HK-2 (cell line): ENCODE measurements around the gene CLIP2.
"Not testable (repeated sequence)": the region's sequence is repeated elsewhere in the genome, so short reads cannot be mapped to it uniquely, and the experiment has no call there.

Experiments used
- DNase-seq: peaks from one replicate; pipeline ENCODE4 v3.0.0-alpha.2; 2018; ENCODE audit not compliant: unreplicated experiment

Gene CLIP2

DNA sequence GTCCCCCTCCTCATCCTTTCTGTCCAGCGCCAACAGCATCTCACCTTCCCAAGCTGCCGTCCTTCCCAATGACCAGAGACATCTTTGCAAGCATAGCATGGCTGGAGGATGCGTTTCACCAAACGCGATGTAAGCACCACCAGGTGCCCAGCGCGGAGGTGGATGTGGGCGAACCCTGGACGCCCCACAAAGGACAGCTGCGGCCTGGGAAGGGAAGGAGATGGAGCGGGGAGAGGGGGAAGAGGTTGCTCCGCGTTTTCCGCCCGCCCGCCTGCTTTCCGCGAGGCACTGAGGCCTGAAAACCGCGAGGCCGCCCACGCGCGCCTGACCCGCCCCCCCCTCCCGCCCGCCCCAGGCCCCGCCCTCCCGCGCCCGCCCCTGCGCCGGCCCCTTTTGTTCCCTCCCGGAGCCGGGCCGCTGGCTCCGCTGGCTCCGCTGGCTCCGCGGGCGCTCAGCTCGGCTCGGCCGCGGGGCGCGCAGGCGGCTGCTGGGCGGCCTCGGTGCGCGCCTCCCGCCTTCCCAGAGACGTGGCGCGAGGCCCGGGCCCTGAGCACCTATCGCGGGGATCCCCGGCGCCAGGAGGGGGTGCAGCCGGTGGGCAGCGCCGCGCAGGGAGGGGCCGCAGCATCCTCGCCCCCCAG is at the start of gene CLIP2:
TSS of gene CLIP2 (plus strand) at position 390 of the 641 bp plus-strand sequence. CDS start 28,140 bp downstream, outside the sequence.
- DNase-seq = peak; percentile 86

DNA sequence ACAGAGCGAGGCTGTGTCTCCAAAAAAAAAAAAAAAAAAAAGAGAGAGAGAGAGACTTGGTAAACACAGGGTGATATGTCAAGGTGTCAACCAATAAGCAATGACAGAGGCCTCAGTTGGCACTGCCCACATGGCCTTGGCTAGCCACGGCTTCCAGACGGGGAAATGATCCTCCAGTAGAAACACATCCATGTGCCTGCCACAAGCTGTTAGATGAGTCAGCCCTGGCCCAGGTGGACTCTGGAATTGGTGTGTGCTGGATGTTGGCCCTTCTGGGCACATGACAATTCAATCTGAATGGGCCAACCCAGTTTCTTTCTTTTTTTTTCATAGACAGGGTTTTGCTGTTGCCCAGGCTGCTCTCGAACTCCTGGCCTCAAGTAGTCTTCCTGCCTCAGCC is 48.7 kb upstream of the CLIP2 start:
- DNase-seq = no peak

DNA sequence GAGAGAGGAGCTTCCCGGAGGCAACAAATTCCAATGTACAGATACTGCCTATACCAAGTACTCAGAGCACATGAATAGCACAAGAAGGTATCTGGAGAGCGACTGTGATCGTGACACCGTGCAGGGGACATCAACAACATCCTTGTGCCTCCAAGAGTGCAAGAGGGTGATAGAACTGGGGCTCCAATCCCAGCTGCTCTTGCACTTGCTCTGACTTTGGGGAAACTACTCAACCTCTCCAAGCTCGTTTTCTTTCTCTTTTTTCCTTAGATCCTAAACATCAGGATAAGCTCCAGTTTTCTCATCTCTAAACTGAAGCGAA is 47.1 kb upstream of the CLIP2 start:
- no peak for DNase-seq

DNA sequence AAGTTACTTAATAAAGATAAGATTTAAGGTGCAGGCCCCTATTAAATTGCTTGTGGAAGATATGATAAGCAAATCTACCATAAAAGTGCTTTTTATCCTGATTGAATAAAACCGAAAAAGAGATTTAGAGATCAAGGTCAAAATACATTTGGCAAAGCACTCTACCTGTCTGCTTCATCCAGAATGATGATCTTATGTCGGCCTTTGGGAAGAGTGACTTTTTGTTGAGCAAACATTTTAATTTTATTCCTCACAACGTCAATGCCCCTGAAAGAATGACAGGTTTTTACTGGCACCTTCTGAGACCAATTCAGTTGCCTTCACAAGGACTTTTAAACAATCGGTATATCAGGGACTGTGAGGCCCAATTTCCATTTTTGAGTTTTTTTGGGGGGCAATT is 42.7 kb upstream of the CLIP2 start:
- no peak for DNase-seq

DNA sequence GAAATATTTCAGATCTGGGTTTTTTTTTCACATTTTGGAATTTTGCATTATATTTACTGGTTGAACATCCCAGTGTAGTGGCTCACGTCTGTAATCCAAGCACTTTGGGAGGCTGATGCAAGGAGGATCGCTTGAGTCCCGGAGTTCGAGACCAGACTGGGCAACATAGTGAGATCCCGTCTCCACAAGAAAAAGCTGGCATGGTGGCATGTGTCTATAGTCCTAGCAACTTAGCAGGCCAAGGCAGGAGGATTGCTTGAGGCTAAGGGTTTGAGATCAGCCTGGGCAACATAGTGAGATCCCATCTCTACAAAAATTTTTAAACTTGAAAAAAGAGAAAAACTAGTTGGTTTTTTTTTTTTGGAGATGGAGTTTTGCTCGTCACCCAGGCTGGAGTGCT is 41.1 kb upstream of the CLIP2 start:
- no peak for DNase-seq

DNA sequence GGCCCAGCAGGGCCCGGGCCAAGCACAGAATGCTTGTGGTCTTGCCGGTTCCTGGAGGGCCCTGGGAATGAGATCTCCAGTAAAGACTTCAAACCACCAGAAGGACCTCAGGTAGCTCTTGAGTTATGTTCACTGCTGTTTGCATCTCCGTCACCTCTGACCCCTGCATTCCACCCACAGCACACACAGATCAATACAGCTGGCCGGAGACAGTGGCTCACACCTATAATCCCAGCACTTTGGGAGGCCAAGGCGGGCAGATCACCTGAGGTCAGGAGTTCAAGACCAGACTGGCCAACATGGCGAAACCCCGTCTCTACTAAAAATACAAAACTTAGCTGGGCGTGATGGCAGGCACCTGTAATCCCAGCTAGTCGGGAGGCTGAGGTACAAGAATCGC is 40.1 kb upstream of the CLIP2 start:
- not testable (repeated sequence) for DNase-seq

DNA sequence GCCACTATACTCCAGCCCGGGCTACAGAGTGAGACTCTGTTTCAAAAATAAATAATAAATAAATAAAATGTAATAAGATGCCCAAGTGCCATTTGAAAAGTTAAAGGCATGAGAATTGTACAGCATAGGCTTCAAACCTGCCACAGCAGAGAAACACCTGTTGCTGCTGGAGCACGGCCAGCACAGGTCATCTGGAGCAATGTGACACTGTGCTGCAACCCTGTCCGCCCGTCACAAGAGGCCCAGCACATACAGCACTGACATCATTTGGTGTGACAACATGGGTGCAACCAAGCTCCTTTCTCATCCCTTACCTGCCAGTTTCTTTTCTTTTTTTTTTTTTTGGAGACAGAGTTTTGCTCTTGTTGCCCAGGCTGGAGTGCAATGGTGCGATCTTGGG is 36.3 kb upstream of the CLIP2 start:
- DNase-seq = no peak

DNA sequence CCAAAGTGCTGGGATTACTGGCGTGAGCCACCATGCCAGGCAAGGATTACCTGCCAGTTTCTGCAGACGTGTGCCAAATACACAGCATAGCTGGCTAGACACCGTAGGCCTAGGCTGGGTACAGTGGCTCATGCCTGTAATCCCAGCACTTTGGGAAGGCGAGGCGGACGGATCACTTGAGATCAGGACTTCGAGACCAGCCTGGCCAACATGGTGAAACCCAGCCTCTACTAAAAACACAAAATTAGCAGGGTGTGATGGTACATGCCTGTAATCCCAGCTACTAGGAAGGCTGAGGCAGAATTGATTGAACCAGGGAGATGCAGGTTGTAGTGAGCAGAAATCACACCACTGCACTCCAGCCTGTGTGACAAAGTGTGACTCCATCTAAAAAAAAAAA is 35.9 kb upstream of the CLIP2 start:
- DNase-seq = no peak

DNA sequence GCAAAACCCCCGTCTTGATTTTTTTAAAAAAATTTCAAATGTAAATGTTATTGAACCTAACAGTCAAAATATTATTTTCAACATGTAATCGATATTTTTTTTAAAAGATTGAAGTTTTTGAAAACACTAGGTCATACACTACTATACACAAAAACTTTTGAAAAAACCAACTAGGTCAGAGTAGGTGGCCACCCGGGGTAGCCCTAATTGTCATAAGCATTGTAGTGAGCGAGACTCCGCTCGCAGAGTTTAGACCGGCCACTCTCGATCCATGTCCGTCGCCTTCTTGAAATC is 35.4 kb upstream of the CLIP2 start:
- DNase-seq = no peak

DNA sequence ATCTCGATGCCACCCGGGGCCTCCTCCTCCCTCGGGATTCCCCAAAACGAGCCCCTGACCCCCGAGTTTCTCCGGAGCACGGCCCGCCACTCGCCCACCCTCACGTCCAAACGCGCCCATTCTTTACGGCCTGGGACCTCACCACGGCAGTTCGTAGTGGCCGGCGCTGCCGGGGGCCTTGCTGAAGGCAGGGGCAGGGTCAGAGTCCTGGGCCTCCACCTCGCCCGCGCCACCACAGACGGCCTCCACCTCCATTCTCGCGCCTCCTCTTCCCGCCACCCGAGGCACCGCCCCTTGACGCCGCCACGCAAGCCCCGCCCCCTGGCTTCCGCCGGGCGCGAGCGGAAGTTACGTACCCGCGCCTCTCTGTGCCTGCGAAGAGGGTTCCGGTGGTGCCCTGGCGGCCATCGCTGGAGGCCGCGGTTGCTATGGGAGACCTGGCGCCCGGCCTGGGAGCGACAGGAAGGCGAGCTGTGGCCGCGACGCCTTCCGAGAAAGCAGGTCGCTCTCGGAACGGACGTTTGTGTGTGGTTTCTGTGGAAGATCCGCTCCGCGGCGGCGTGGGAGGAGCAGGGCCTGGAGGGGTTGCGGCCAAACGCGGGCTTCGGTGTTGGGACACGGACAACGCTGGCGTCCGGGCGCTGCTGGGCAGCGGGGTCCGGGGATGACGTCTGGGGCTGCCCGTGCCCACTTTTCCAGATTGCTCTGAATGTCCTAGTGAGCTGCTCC is 34.9 kb upstream of the CLIP2 start, which contains the start of gene RFC2:
TSS of gene RFC2 (minus strand) at position 271 of the 729 bp plus-strand sequence. CDS start at position 255, 16 bp downstream.
- DNase-seq = peak; percentile 98

DNA sequence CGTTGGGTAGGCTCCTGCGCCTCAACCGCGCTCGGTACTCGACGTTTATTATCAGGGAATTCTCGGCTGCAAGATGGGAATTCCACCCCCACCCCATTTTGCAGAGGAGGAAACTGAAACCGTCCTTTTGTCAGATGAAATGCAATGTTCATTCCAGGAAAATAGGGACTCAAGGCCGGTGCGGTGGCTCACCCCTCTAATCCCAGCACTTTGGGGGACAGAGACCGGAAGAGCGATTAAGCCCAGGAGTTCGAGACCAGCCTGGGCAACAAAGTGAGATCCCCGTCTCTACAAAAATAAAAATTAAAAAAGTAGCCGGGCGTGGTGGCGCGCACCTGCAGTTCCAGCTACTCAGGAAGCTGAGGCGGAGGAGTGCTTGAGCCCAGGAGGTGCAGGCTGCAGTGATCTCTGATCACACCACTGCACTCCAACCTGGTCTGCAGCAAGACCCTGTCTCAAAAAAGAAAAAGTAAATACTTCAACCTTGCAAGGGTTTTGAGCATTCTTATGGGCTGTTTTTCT is 34.3 kb upstream of the CLIP2 start:
- DNase-seq = no peak

DNA sequence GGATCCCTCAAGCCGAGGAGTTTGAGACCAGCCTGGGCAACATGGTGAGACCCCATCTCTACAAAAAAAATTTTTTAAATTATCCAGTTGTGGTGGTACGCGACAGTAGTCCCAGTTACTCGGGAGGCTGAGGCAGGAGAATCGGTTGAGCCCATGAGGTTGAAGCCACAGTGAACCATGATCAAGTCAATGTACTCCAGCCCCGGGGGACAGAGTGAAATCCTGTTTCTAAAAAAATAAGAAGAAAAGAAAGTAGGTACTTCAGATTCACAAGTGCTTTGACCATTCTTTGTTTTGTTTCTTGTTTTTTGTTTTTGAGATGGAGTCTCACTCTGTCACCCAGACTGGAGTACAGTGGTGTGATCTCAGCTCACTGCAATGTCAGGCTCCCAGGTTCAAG is 33.7 kb upstream of the CLIP2 start:
- DNase-seq = not testable (repeated sequence)

DNA sequence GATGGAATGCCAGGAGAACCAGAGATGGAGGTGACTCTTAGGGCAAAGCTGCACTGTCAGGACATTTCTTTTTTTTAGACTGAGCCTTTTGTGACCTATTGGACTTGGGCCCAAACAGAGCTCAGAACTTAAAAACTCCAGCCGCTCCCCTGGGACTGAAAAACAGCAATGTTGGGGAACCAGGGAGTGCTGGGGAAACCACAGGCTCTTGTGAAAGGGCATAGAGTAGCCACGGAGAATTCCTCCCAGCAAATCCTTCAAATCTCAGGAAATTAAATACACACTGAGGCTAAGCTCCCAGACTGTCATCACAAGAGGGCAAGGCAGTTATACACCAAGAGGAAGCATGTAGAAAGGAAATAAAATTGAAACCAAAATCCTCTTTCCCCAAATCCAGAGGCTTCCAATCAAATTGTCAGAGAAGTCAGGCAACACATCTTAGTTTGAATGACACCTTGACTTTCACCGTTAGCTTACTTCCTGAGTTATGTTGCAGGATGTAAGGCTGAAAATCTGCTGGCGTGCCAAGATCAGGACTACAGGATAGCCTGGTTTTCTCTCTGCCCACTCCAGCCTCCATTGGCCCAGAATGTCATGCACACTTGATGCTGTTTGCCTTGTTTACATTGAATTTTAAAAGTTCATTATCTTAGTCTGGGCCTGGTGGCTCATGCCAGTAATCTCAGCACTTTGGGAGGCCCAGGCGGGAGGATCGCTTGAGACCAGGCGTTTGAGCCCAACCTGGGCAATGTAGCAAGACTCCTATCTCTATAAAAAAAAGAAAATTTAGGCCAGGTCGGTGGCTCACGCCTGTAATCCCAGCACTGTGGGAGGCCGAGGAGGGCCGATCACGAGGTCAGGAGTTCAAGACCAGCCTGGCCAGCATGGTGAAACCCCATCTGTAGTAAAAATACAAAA is 32.5 kb upstream of the CLIP2 start:
- no peak for DNase-seq

DNA sequence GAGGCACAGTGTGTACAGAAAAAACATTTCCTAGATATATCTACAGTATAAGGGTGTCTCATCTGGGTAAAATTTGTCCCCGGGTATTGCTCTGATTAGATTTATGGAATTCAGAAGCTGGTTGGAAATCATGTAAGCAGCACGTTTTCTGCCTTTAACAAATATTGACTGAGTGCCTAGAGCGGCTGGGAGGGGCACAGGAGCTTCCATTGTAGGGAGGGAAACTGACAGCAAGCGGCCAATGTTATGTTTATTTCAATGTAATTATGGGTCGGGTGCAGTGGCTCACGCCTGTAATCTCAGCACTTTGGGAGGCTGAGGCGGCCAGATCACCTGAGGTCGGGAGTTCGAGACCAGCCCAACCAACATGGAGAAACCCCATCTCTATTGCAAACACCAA is 30.6 kb upstream of the CLIP2 start:
- DNase-seq = no peak

DNA sequence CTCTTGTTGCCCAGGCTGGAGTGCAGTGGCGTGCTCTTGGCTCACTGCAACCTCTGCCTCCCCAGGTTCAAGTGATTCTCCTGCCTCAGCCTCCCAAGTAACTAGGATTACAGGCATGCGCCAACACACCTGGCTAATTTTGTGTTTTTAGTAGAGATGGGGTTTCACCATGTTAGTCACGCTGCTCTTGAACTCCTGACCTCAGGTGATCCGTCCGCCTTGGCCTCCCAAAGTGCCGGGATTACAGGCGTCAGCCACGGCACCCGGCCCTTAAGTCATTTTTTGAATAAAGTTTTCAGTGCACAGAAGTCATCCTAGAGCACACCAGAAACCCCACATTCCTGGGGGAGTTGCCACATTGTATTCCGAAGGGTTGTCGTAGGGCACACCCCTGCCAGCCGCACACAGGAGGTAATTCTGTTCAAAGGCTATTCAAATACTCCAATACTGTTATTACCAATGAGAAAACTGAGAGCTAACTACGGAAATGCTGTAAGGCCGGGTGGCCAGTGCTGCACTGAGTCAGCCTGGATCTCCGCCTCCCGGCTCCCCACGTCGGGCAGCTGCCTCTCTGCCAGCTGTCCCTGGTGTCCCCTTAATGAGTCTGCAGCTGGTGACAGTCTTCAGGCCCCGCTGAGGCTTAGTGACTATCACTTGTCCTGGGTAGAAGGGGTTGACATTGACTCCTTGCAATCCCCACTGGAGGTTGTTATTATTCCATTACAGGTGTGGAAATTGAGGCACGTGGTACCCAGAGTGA is 26.4 kb upstream of the CLIP2 start:
- DNase-seq = no peak

DNA sequence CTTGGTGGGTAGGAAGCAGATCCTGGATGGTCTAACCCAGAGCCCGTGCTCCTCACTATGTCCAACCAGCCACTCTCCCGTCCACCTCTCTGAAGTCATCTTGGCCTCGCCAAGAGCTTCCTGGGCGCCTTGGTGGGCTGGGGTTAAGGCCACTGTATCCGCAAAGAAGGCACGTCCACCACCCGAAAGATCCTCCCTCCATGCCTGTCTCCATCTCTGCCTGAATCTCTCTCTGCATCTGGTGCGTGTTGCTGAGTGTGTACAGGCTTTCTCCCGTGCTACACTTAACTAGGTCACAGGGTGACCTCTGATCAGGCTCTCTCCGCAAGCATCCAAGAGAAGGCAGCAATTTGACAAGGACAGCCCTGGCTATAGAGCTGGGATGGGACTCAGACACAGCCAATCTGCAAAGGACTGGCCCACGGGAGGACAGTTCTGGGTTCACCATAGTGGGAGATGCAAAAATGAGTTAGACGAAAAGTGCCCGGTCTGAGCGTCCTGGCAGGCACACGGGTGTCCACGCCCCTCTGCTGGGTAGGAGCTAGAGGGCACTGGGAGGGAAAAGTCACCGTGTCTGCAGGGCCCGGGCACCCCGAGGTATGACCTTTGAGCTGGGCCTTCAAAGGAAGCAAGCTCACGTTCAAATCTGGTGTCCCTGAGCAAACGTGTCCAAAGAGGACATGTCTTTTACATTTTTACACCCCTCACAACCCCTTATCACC is 25.6 kb upstream of the CLIP2 start:
- no peak for DNase-seq

DNA sequence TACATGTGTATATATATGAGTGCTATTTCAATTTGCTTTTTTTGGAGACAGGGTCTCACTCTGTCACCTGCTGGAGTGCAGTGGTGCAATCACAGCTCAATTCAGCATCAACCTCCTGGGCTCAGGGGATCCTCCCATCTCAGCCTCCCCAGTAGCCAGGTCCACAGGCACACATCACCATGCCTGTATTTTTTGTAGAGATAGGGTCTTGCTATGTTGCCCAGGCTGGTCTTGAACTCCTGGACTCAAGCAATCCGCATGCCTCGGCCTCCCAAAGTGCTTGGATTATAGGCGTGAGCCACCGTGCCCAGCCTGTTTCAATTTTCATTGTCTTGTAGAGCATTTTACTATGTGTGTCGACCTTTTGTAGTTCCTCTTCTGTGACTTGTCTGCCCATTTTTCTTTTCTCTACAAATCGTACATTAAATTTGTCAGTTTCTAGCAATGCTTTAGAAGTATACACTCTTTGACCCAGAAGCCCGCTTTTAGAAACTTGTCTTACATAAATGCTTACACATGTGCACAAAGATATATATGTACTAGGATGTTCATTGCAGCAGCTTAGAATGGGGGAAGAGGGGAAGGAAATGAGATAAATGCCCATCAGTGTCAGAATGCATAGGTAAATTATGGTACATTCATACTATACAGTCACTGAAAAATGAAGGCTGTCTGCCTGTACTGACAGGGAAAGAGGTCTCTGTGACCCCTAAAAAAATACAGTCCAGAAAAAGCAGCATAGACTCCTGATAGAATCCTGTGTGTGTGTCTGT is 22.8 kb upstream of the CLIP2 start:
- DNase-seq = no peak

DNA sequence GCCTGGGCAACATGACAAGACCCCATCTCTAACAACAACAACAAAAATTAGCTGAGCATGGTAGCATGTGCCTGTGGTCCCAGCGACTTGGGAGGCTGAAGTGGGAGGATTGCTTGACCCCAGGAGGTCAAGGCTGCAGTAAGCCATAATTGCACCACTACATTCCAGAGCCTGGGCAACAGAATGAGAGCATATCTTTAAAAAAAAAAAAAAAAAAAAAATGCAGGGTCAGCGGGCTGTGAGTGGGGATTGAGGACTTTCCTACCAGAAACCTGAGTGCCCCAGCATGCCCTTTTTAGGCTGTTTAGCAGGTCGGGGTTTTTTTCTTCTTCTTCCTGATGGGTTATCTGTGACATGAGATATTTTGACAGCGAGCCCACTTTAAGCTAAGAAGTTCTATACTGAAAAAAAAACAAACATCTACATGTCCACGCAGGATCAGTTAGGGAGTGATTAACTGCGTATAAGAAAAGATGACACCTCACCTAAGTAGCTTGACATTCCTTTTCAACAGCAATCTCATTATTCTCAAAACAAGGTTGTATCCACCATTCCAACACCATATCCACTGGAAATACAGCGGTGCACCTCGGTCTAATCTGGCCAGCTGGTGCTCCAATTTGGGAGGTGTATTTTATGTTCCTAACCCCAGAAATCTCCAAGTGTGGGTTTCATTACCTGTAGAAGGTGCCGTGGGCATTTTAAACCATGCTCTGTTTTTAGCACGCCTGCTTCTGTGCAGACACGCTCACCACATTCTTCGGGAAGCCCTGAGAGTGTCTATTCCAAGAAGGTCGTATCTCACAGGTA is 21.2 kb upstream of the CLIP2 start:
- no peak for DNase-seq

DNA sequence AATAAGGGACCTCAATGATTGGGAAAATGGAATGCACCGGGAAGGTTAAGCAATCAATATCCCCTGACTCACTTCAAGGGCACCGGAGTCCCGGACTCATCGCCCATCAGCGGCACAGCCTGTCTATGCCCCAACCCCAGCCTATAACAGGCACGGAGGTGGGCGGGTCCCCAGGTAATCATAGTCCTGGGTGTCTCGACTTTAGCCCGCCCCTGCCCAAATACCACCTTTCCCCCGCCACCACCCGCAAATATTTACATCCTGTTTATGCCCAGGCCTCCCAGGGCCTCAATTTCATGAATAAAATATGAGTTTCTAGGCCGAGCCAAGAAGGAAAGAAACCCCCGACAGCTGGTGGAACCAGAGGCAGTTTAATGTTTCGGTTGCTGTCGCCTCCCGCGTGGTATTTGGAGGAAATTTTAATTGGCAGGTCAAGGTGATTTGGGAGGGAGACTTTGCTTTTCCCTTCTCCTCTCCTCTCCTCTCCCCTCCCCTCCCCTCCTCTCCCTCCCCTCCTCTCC is 19.4 kb upstream of the CLIP2 start:
- DNase-seq = no peak
